Activated CD8-positive, alpha-beta memory T cell treated with anti-CD3 and anti-CD28 coated beads, Interleukin-2, amount 10 ng/mL, durations not matched to agents 7 days and 5 days (primary cell): Measurements from ENCODE around the gene UCK2. TPM values are rescaled to one million over a fixed set of nuclear protein-coding genes. Genes with fewer than 3 reads are reported as not detected.

Source experiments
- ATAC-seq: fragments of 150-1000 bp; cut with Tn5 transposase; one replicate; pipeline ENCODE4 v1.10.0; 2021; ENCODE audit warnings: moderate library complexity
- CTCF ChIA-PET: fragments of 350-600 bp; sonication (Branson Sonifier 250); formaldehyde crosslinking; loops from one replicate; lab custom pipeline; 2021; ENCODE audit warnings: antibody characterized with exemption; lab: Charles Lee
- DNase-seq: peaks from one replicate; pipeline ENCODE4 v3.0.0-alpha.2; 2020
- H3K27ac Mint-ChIP-seq: one replicate; pipeline ENCODE4 v1.8.0; 2021; ENCODE audit warnings: mild to moderate bottlenecking, mixed read lengths
- H3K27me3 Mint-ChIP-seq: one replicate; pipeline ENCODE4 v1.8.0; 2021; ENCODE audit warnings: mixed read lengths
- H3K36me3 Mint-ChIP-seq: one replicate; pipeline ENCODE4 v1.8.0; 2021; ENCODE audit warnings: mild to moderate bottlenecking, mixed read lengths
- H3K4me1 Mint-ChIP-seq: one replicate; pipeline ENCODE4 v1.8.0; 2021; ENCODE audit warnings: mixed read lengths
- H3K4me3 Mint-ChIP-seq: one replicate; pipeline ENCODE4 v1.8.0; 2021; ENCODE audit warnings: mild to moderate bottlenecking, moderate library complexity, mixed read lengths
- H3K9me3 Mint-ChIP-seq: one replicate; pipeline ENCODE4 v1.8.0; 2022; ENCODE audit warnings: low read depth, mixed read lengths
- total RNA-seq, 2 experiments: library from RNA; stranded (reverse); gene quantifications; one replicate each; pipeline ENCODE4 v1.2.3, GENCODE V29; 2021

UCK2 gene
- total RNA-seq, 2 experiments from 2014 or later, result 50.7 to 70.3 TPM

DNA sequence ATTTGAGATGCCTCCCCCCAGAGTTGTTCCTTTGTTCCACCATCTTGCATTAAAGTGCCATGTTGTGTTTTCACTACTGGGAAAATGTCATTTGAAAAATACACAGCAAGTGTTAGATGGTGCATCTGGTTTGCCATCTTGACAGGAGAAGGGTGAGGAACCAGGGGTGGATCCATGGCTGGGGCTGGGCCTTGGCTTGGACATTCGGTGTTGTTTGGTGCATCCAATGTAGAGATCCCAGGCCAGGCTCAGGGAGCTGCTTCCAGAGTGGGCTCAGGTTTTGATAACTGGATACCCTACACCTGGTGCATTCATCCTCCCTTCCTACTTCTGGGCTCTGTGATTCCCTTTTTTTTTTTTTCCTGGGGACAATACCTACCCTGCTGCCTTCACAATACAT, 103.5 kb downstream of the UCK2 start:
- no peaks in the 10 kb centered on the region for H3K9me3 Mint-ChIP-seq
- H3K36me3 Mint-ChIP-seq, result no peaks in the 10 kb centered on the region
- DNase-seq (no peak), ATAC-seq (no peak)
- no peaks in the 10 kb centered on the region for H3K4me1 Mint-ChIP-seq
- H3K27me3 Mint-ChIP-seq, result no peaks in the 10 kb centered on the region
- CTCF ChIA-PET, result interaction anchor here (0.7 to 1.2 kb wide), 2 partner anchors 276 to 1128 kb away, joined by 3 to 4 read pairs; no protein-coding TSS in a partner anchor
- H3K27ac Mint-ChIP-seq, result no peak overlapping the region
- H3K4me3 Mint-ChIP-seq, result no peak overlapping the region

DNA sequence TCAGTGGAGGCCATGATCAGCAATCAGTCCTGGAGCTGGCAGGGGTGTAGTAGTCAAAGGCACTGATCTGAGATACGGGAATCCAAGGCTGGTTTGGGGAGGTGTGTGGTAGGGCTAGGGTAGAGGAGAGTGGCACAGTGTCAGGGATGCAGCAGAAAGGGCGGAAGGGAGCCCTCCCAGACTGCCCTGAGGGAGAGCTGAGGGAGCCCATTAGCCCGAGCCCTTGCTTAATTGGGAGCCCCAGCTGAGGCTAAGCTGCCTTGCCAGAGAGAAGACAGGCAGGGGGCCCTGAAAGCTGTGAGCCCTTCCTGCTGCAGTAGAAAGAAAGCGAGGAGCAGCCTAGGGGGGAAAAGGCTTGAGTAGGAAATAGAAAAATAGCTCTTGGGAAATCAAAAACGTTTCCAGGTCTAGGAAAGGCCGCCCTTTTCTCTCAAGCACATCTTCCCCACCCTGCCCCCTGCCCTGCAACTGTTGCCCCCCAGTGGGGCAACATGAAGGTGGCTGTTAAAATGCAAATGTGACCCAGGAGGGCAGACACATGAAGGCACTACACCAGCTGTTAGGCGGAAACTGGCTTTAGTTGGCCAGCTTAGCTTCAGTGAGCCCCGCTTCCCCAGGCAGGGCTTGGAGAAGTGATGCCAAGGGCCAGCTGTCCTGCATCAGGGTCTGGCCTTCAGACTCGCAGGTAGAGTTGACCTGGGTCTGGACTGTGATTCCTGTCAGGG, 106.2 kb downstream of the UCK2 start:
- H3K4me3 Mint-ChIP-seq, result no peak overlapping the region
- no peak overlapping the region for H3K27ac Mint-ChIP-seq
- H3K4me1 Mint-ChIP-seq, result no peaks in the 10 kb centered on the region
- H3K36me3 Mint-ChIP-seq, result no peaks in the 10 kb centered on the region
- CTCF ChIA-PET, result interaction anchor here (1.0 kb wide), 1 partner anchor 8 kb away, joined by 3 read pairs; no protein-coding TSS in a partner anchor
- no peaks in the 10 kb centered on the region for H3K27me3 Mint-ChIP-seq
- no peak for ATAC-seq
- H3K9me3 Mint-ChIP-seq, result no peaks in the 10 kb centered on the region
- DNase-seq, result no peak

DNA sequence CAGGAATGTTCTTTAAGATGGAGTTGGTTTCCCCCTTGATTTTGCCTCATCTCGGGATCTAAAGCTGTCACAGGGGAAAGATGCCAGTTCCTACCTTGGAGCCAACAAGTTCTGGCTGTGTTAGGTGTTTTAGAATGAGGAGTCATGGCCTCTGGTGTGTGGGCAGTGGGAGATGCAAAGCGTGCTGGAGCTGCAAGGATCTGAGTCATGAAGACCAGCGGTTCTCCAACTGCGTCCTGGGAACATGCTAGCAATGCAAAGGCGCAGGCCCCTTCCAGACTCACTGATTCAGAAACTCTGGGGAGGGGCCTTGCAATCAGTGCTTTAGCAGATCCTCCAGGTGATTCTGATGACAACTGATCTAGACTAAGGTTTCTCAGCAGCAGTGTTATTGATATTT, 109.1 kb downstream of the UCK2 start:
- no peak for ATAC-seq
- no peaks in the 10 kb centered on the region for H3K4me1 Mint-ChIP-seq
- H3K27ac Mint-ChIP-seq, result no peak overlapping the region
- no peaks in the 10 kb centered on the region for H3K36me3 Mint-ChIP-seq
- no peaks in the 10 kb centered on the region for H3K9me3 Mint-ChIP-seq
- CTCF ChIA-PET, result no interaction called here
- DNase-seq, result no peak
- no peaks in the 10 kb centered on the region for H3K27me3 Mint-ChIP-seq
- no peak overlapping the region for H3K4me3 Mint-ChIP-seq

DNA sequence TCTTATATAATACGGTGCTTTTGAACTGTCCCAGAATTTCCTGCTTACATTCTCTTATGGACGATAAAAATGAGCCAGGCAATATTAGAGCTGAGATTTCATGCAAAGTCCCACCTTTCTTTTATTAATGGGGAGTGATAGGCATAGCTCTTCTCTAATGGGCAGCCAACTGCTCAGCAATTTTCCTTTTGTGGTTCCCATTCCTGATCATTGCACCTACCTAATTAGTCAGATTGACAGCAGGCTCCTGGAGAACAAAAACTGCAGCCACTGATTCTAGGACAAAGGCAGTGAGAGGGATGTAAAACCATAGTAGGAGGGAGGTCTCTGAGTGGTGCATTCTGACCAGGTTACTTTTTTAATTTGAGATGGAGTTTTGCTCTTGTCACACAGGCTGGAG, 110.4 kb downstream of the UCK2 start:
- CTCF ChIA-PET, result interaction anchor here (1.3 kb wide), 1 partner anchor 537 kb away, joined by 3 read pairs; no protein-coding TSS in a partner anchor
- ATAC-seq, result no peak

DNA sequence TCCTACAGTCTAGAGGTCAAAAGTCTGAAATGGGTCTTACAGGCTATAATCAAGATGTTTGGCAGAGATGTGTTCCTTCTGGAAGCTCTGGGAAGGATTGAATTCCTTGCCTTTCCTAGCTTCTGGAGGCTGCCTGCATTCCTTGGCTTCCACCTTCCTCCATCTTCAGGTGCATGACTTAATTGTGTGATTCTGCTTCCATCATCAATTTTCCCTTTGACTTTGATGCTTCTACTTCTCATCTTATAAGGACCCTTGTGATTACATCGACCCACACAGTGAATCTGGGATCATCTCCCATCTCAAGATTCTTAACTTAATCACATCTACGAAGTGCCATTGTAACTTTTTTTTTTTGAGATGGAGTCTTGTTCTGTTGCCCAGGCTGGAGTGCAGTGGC, 111.4 kb downstream of the UCK2 start:
- Mint-ChIP-seq H3K4me3 (no peak overlapping the region), H3K4me1 (no peaks in the 10 kb centered on the region), H3K9me3 (no peaks in the 10 kb centered on the region), H3K36me3 (no peaks in the 10 kb centered on the region), H3K27ac (no peak overlapping the region), H3K27me3 (no peaks in the 10 kb centered on the region)
- DNase-seq (no peak), ATAC-seq (no peak)
- CTCF ChIA-PET, result interaction anchor here (0.7 kb wide), 1 partner anchor 211 kb away, joined by 3 read pairs; no protein-coding TSS in a partner anchor

More for the DNA sequence above, 110.4 kb downstream of the UCK2 start:
- H3K27ac Mint-ChIP-seq, result no peak overlapping the region
- no peaks in the 10 kb centered on the region for H3K36me3 Mint-ChIP-seq
- no peak overlapping the region for H3K4me3 Mint-ChIP-seq
- no peaks in the 10 kb centered on the region for H3K4me1 Mint-ChIP-seq
- H3K9me3 Mint-ChIP-seq, result no peaks in the 10 kb centered on the region
- no peaks in the 10 kb centered on the region for H3K27me3 Mint-ChIP-seq
- no peak for DNase-seq

DNA sequence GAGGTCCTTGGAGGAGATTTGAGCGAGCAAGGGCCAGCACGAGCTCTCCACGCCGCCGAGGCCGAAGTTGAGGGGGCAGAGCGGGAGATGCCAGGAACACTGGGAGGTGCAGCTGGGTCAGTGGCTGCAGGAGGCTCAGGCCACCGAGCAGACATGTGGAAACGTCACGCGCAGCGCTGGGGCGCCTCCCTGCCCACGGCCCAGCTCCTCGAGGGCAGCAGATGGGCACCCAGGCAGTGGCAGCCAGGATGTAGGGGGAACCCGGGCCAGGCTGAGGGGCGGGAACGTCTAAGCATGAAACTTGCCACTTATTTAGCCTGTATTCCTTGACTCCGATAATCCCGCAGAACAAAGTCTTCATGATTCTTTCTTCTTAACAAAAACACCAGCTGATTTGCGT, 114.1 kb downstream of the UCK2 start:
- no peaks in the 10 kb centered on the region for H3K4me1 Mint-ChIP-seq
- no peak for ATAC-seq
- no peak overlapping the region for H3K27ac Mint-ChIP-seq
- no peaks in the 10 kb centered on the region for H3K9me3 Mint-ChIP-seq
- DNase-seq, result no peak
- CTCF ChIA-PET, result interaction anchor here (1.4 kb wide), 1 partner anchor 13 kb away, joined by 4 read pairs; no protein-coding TSS in a partner anchor
- H3K27me3 Mint-ChIP-seq, result peaks cover 9% of the 10 kb centered on the region
- H3K36me3 Mint-ChIP-seq, result no peaks in the 10 kb centered on the region
- no peak overlapping the region for H3K4me3 Mint-ChIP-seq

DNA sequence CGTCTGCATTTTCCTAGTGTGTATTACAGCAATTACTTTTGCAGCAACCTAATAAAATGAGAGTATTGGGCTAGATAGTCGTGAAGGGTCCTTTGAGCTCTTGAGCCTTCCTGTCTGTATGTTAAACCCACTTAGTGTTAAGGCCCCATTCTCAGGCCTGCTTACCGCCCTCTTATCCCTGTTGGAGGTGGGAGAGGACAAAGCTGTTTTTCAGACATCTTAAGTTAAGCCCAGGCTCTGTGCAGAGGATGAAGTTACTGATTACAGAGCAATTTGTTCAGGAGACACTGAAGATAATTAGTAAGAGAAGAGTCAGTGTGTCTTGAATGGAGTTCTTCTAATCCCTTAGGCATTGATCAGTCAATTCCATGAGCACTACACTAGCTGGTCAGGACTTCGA, 114.6 kb downstream of the UCK2 start:
- Mint-ChIP-seq H3K4me3 (no peak overlapping the region), H3K9me3 (no peaks in the 10 kb centered on the region), H3K27ac (no peak overlapping the region), H3K4me1 (no peaks in the 10 kb centered on the region), H3K27me3 (peaks cover 9% of the 10 kb centered on the region), H3K36me3 (no peaks in the 10 kb centered on the region)
- ATAC-seq, result no peak
- CTCF ChIA-PET, result interaction anchor here (1.4 kb wide), 1 partner anchor 14 kb away, joined by 4 read pairs; no protein-coding TSS in a partner anchor
- no peak for DNase-seq

DNA sequence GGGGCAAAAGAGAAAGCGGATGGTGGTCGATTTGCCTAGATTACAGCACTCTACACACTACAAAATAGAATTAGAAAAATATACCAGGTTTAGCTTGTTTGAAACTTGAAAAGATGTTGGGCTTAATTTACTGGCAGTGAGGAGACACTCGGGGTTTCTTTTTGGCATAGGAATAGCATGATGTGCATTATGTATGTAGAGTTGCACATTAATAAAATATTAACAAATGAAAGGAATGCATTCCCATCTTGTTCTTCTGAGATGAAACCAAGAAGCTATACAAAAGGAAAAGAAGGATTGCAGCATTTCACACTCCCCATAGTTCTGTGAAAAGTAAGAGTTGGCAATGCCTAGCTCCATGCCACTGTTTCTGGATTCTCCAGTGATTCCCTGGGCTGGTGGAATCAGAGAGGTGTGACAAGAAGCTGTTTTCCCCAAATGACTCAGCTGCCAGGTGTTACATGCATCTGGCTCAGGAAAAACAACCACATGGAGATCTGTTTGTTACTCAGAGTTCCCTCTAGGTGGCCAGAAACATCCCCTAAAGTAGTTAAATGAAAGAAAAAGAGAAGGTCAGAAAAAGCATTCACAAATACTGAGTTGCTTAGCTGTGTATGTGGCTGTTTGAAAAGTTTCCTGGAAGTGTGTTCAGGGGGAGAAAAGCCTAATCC, 115.6 kb downstream of the UCK2 start:
- no peak for ATAC-seq

DNA sequence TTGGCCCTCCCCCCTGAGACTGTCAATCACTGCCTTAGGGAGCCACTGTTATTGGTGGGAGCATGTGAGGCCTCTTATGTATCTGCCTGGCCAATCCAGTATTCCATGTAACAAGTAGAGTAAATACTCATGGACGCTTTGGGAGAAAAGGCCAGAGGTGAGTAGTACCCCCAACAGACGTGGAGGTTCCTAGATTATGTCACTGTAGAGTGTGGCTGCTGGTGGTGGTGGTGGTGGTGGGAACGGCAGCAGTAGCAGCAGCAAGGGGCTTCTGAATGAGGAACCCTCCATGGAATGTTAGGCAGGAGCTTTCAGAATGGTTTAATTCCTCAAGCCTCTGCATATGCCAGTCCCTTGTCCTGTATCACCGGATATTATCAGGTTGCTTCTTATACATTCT, 118.5 kb downstream of the UCK2 start:
- Mint-ChIP-seq H3K4me1 (no peaks in the 10 kb centered on the region), H3K27ac (no peak overlapping the region), H3K4me3 (no peak overlapping the region), H3K36me3 (no peaks in the 10 kb centered on the region), H3K9me3 (no peaks in the 10 kb centered on the region), H3K27me3 (peaks cover 12% of the 10 kb centered on the region)
- CTCF ChIA-PET, result interaction anchor here (1.0 kb wide), 1 partner anchor 17 kb away, joined by 4 read pairs; no protein-coding TSS in a partner anchor
- no peak for ATAC-seq
- no peak for DNase-seq

More for the DNA sequence above, 115.6 kb downstream of the UCK2 start:
- Mint-ChIP-seq H3K36me3 (no peaks in the 10 kb centered on the region), H3K4me1 (no peaks in the 10 kb centered on the region), H3K27me3 (peaks cover 12% of the 10 kb centered on the region), H3K9me3 (no peaks in the 10 kb centered on the region), H3K4me3 (no peak overlapping the region), H3K27ac (no peak overlapping the region)
- CTCF ChIA-PET, result interaction anchor here (1.4 kb wide), 1 partner anchor 15 kb away, joined by 4 read pairs; no protein-coding TSS in a partner anchor
- no peak for DNase-seq

DNA sequence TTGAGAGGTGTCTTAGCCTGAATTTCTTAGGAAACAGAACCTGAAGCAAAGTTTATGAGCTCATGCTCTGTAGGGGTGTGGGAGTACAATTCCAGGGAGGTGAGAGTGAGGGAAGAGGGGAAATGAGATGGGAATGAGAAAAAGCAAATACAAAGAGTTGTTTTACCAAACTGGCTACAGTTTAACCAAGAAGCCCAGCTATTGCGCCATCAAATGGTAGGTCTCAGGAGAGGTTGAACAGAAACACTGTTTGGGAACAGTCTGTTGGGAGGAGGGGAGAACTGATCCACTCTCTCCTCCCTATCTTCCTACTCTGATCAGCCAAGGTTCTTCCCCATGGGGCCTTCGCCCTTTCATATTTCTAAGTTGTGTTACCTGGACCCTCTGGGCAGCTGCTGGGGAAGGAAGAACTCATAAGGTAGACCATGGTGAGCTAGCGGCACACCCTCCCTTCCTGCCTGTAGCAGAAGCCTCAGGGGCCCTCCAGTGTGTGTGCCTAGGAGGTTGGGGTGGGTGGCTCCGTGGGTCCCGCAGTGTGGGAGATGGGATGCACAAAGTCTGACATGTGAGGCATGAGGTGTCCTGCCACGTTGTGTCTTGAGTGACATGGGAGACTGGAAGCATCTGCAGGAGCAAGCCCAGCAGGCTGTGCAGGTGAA, 120.5 kb downstream of the UCK2 start:
- Mint-ChIP-seq H3K27ac (no peak overlapping the region), H3K4me3 (no peak overlapping the region), H3K4me1 (no peaks in the 10 kb centered on the region), H3K27me3 (peaks cover 12% of the 10 kb centered on the region), H3K9me3 (no peaks in the 10 kb centered on the region), H3K36me3 (no peaks in the 10 kb centered on the region)
- ATAC-seq (no peak), DNase-seq (no peak)
- CTCF ChIA-PET, result interaction anchor here (2.5 kb wide), 1 partner anchor 19 kb away, joined by 8 read pairs; no protein-coding TSS in a partner anchor

DNA sequence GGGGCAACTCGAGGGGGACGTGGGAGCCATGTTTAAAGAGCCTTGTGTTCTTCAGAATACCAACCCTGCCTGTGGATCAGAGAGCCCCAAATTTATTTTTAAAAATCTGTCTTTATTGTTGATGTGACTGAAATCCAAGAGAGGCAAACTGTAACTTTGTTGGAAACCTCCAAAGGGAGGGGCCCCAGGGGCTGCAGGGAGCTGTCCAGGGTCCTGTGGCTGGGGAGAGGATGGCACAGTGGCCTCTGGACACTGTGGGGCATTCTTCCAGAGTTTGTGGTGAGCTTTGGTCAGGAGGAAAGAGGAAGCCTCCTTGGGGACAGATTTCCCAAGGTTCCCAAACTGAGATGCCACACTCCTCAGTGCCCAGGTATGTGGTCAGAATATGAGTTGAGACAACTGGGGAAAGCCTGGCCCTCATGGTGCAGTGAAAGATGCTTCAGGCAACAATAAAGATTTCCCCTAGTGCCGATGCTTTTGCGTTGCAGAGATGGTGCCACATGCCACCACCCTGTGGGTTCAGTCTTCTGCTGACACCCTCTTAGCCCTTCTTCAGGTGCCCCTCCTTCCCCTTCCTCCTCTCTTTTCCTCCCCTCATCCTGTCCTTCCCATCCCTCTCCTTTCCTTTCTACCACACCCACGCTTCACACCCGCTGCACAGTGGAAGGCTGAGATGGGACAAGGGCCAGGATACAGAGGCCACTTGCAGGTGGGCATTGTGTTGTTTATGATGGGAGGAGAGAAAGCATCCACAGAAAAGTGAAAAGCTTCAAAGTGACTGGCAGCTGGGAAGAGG, 122.1 kb downstream of the UCK2 start:
- CTCF ChIA-PET, result interaction anchor here (1.3 to 2.5 kb wide), 2 partner anchors 10 to 21 kb away, joined by 3 to 8 read pairs; no protein-coding TSS in a partner anchor
- Mint-ChIP-seq H3K4me3 (no peak overlapping the region), H3K4me1 (no peaks in the 10 kb centered on the region), H3K9me3 (no peaks in the 10 kb centered on the region), H3K27me3 (peaks cover 9% of the 10 kb centered on the region), H3K27ac (no peak overlapping the region), H3K36me3 (no peaks in the 10 kb centered on the region)
- DNase-seq, result no peak
- ATAC-seq, result no peak

DNA sequence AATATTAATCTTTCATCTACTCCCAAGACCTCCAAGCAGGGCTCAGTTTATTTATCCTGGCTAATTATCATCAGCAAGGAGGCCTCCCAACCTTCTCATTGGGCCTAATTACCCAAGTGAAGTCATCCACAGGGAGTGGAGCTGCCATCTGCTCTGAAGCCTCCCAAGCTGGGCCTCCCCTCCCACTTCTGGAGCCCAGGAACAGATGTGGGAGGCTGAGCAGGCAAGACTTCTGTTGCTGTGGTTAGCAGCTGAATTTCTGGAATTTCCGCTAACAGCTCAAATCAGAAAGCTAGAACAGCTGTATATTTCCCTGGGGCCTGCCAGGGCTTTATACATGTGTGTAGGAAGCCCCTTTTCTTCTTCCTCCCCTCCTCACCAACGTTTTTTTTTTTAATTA, 127.5 kb downstream of the UCK2 start:
- Mint-ChIP-seq H3K9me3 (no peaks in the 10 kb centered on the region), H3K4me3 (no peak overlapping the region), H3K36me3 (no peaks in the 10 kb centered on the region), H3K4me1 (no peaks in the 10 kb centered on the region), H3K27me3 (no peaks in the 10 kb centered on the region), H3K27ac (no peak overlapping the region)
- ATAC-seq, result no peak
- CTCF ChIA-PET, result no interaction called here
- DNase-seq, result no peak

DNA sequence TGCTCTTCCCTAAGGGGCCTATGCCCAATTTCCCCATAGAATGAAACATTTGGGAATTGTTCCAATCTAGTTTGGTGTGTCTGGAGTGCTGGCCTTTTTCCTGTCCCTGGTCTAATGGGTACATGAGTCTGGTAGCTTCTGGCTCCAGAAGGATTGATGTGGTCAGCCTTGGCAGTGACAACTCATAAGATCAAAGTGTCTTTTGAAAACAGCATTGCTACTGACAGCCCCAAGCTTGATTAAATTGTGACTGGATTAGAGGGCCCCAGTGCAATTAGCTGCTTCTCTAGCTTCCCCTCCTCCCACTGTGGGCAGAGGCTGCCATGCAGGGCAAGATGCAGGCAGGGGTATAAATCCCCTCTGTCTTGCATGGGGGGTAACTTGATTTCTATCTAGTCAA, 130.9 kb downstream of the UCK2 start:
- CTCF ChIA-PET, result no interaction called here
- Mint-ChIP-seq H3K9me3 (no peaks in the 10 kb centered on the region), H3K27ac (no peak overlapping the region), H3K4me1 (no peaks in the 10 kb centered on the region), H3K27me3 (no peaks in the 10 kb centered on the region), H3K36me3 (no peaks in the 10 kb centered on the region), H3K4me3 (no peak overlapping the region)
- DNase-seq, result no peak
- ATAC-seq, result no peak
